Measurements from ENCODE around the gene MMD.
A peak's percentile ranks its signal among the peaks of the same experiment; 100 is the strongest.
"Not testable (repeated sequence)": the region's sequence is repeated elsewhere in the genome, so short reads cannot be mapped to it uniquely, and the experiment has no call there.

The MMD gene

GRCh38 chr17:55424893-55425540, 3.4 kb upstream of the MMD start:
- no peak overlapping the region for H3K4me3 ChIP-seq (ENCODE audit: low read depth, low read length)
- no peak for TF ChIP-seq CTCF (IDR thresholded peaks at IDR 0.05; ENCODE audit: insufficient read depth, low read length, missing control alignments)
- CTCF ChIA-PET = no interaction called here
- DNase-seq (ENCODE audit: low read depth, low spot score) = no peak
- POLR2A ChIA-PET = no interaction called here

- H3K4me3 ChIP-seq (ENCODE audit: low read depth, low read length) = no peak overlapping the region
- TF ChIP-seq CTCF (IDR thresholded peaks at IDR 0.05; ENCODE audit: insufficient read depth, low read length, missing control alignments) = no peak
- ChIA-PET CTCF (interaction anchor here (0.7 kb wide), 1 partner anchor 103 kb away, joined by 3 read pairs; no protein-coding TSS in a partner anchor), POLR2A (no interaction called here)
- DNase-seq (ENCODE audit: low read depth, low spot score) = no peak
Observed at GRCh38 chr17:55423535-55423934, 1.9 kb upstream of the MMD start.

- H3K4me3 ChIP-seq (ENCODE audit: low read depth, low read length); POLR2A ChIA-PET; DNase-seq (ENCODE audit: low read depth, low spot score): not testable (repeated sequence)
- CTCF ChIA-PET = interaction anchor here (0.7 to 2.4 kb wide), 2 partner anchors 12 to 104 kb away, joined by 3 to 10 read pairs; no protein-coding TSS in a partner anchor
Observed at GRCh38 chr17:55422828-55423164, 1.2 kb upstream of the MMD start.

GRCh38 chr17:55420776-55421178, 858 bp downstream of the MMD start:
- TF ChIP-seq CTCF (IDR thresholded peaks at IDR 0.05; ENCODE audit: insufficient read depth, low read length, missing control alignments) = no peak
- peak overlapping the region; percentile 83 for H3K4me3 ChIP-seq (ENCODE audit: low read depth, low read length)
- ChIA-PET POLR2A (interaction anchor here (0.8 kb wide), 1 partner anchor 13 kb away, joined by 3 read pairs; no protein-coding TSS in a partner anchor), CTCF (interaction anchor here (0.8 to 2.4 kb wide), 3 partner anchors 9 to 46 kb away, joined by 3 to 10 read pairs (median 4); no protein-coding TSS in a partner anchor)
- no peak for DNase-seq (ENCODE audit: low read depth, low spot score)

- H3K4me3 ChIP-seq (ENCODE audit: low read depth, low read length) = peak overlapping the region; percentile 83
- TF ChIP-seq CTCF (IDR thresholded peaks at IDR 0.05; ENCODE audit: insufficient read depth, low read length, missing control alignments) = no peak
- ChIA-PET CTCF (no interaction called here), POLR2A (no interaction called here)
- no peak for DNase-seq (ENCODE audit: low read depth, low spot score)
Observed at GRCh38 chr17:55420067-55420775, 1.4 kb downstream of the MMD start.

- no peak overlapping the region for H3K4me3 ChIP-seq (ENCODE audit: low read depth, low read length)
- DNase-seq (ENCODE audit: low read depth, low spot score) = no peak
- ChIA-PET CTCF (interaction anchor here (1.0 kb wide), 1 partner anchor 62 kb away, joined by 3 read pairs; no protein-coding TSS in a partner anchor), POLR2A (interaction anchor here (0.5 kb wide), 1 partner anchor 15 kb away, joined by 3 read pairs; no protein-coding TSS in a partner anchor)
- TF ChIP-seq CTCF (IDR thresholded peaks at IDR 0.05; ENCODE audit: insufficient read depth, low read length, missing control alignments) = no peak
Observed at GRCh38 chr17:55418369-55419268, 3.0 kb downstream of the MMD start.

Measured in AG04449 (cell line).